ENCODE measurements around the gene RTTN.

Gene RTTN

GRCh38 chr18:70197026-70197425 lies 8.5 kb downstream of the RTTN start:
- DNase-seq: peak; percentile 5

- DNase-seq: peak; percentile 47
These were observed 9.5 kb downstream of the RTTN start for GRCh38 chr18:70195852-70196434.

GRCh38 chr18:70195014-70195614 lies 10.4 kb downstream of the RTTN start:
- DNase-seq: no peak

- no peak for DNase-seq
These were observed 11.1 kb downstream of the RTTN start for GRCh38 chr18:70194227-70194890.

GRCh38 chr18:70190529-70190928 lies 15.0 kb downstream of the RTTN start:
- DNase-seq: no peak

GRCh38 chr18:70188113-70188512 lies 17.4 kb downstream of the RTTN start:
- DNase-seq: no peak

- no peak for DNase-seq
These were observed 22.0 kb downstream of the RTTN start for GRCh38 chr18:70183441-70183840.

GRCh38 chr18:70182548-70182947 lies 22.9 kb downstream of the RTTN start:
- no peak for DNase-seq

GRCh38 chr18:70181725-70182124 lies 23.8 kb downstream of the RTTN start:
- no peak for DNase-seq

- DNase-seq: peak; percentile 79
These were observed 24.5 kb downstream of the RTTN start for GRCh38 chr18:70181015-70181414.

GRCh38 chr18:70176537-70176936 lies 28.9 kb downstream of the RTTN start:
- DNase-seq: no peak

- DNase-seq: no peak
These were observed 30.3 kb downstream of the RTTN start for GRCh38 chr18:70175216-70175615.

- no peak for DNase-seq
These were observed 33.3 kb downstream of the RTTN start for GRCh38 chr18:70172225-70172624.

- no peak for DNase-seq
These were observed 35.7 kb downstream of the RTTN start for GRCh38 chr18:70169747-70170146.

- DNase-seq: no peak
These were observed 38.8 kb downstream of the RTTN start for GRCh38 chr18:70166668-70167067.

GRCh38 chr18:70165936-70166335 lies 39.6 kb downstream of the RTTN start:
- no peak for DNase-seq

- DNase-seq: peak; percentile 17
These were observed 45.3 kb downstream of the RTTN start for GRCh38 chr18:70160073-70160678.

- no peak for DNase-seq
These were observed 46.3 kb downstream of the RTTN start for GRCh38 chr18:70158992-70159717.

- DNase-seq: no peak
These were observed 48.6 kb downstream of the RTTN start for GRCh38 chr18:70156886-70157285.

GRCh38 chr18:70154591-70155194 lies 50.8 kb downstream of the RTTN start:
- peak; percentile 96 for DNase-seq

- DNase-seq: no peak
These were observed 53.9 kb downstream of the RTTN start for GRCh38 chr18:70151614-70152013.

GRCh38 chr18:70149616-70150301 lies 55.7 kb downstream of the RTTN start:
- DNase-seq: no peak
